ENCODE data around the gene TSBP1.

Gene TSBP1

DNA sequence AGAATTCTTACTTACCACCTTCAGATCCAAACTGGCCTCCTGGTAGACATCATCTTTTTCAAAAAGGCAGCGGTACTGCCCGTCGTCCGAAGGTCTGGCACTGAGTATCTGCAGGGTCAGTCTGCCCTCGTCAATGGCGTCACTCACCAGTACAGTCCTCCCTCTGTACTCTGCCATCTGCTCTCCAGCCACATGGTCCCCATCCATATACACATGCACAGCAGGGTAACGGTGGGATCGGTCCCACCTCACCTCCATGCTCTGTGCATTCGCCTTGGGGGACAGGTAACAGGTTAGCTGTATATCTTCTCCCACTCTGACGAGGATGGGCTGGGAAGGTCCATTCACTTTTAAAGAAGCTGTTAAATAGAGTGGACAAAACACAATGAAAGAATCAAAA, 24.3 kb upstream of the TSBP1 start:
- Histone ChIP-seq H3K9me3 (ENCODE audit: insufficient read depth, low read length) (peaks cover 6% of the 10 kb centered on the region; the same call in 1 of the 2 replicates), H4K20me1 (ENCODE audit: insufficient read depth, low read length) (no peaks in the 10 kb centered on the region), H3K9ac (ENCODE audit: low read length) (no peak overlapping the region), H3K4me2 (ENCODE audit: low read length) (no peak overlapping the region), H3K27ac (ENCODE audit: low read length) (no peak overlapping the region), H3K79me2 (ENCODE audit: low read length) (no peaks in the 10 kb centered on the region), H2AFZ (ENCODE audit: low read depth, low read length) (no peak overlapping the region), H3K27me3 (ENCODE audit: low read depth, low read length) (no peaks in the 10 kb centered on the region), H3K36me3 (replicated peaks; ENCODE audit: low read depth, low read length) (peaks cover 10% of the 10 kb centered on the region), H3K4me3 (ENCODE audit: low read length) (no peak overlapping the region), H3K4me1 (ENCODE audit: low read length) (peaks cover 16% of the 10 kb centered on the region)
- no peak for TF ChIP-seq EZH2phosphoT487 (IDR thresholded peaks at IDR 0.05; ENCODE audit: low read depth)
- TF ChIP-seq, protein P1, sequence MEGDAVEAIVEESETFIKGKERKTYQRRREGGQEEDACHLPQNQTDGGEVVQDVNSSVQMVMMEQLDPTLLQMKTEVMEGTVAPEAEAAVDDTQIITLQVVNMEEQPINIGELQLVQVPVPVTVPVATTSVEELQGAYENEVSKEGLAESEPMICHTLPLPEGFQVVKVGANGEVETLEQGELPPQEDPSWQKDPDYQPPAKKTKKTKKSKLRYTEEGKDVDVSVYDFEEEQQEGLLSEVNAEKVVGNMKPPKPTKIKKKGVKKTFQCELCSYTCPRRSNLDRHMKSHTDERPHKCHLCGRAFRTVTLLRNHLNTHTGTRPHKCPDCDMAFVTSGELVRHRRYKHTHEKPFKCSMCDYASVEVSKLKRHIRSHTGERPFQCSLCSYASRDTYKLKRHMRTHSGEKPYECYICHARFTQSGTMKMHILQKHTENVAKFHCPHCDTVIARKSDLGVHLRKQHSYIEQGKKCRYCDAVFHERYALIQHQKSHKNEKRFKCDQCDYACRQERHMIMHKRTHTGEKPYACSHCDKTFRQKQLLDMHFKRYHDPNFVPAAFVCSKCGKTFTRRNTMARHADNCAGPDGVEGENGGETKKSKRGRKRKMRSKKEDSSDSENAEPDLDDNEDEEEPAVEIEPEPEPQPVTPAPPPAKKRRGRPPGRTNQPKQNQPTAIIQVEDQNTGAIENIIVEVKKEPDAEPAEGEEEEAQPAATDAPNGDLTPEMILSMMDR (IDR thresholded peaks at IDR 0.05; ENCODE audit: low read depth, low read length) = no peak

DNA sequence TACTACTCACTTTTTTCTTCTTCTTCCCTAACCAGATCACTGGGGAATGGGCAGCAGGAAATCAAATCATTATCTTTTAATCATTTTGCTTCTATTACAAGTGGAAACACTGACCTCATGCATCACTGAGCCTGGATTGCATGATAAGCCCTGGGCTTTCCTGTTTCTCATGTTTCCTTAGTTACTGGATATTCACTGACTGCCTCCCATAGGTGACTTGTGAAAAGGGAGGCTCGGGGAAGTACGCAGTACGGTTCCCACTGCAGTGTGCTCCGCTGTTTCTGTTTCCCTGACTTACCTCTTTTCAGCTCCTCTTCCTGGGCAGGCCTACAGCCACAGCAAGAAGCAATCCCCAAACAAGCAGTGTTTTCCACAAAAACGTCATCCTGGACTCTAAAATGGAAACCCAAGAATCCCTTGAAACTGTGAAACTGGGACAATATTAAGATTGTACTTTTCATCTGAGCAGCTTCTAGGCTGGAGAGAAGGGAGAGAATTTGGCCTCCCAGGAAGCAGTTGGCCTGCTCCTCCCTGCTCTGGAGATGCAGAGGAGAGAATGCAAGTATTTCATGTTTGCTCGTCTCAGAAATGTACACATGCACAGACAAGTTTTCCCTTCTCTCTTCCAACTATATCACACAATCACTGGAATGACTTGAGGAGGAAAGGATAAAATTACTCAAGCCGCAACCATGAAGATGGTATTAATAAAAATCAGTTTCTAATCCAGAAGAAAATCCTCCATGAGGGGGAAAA, 22.1 kb upstream of the TSBP1 start:
- H3K4me3 ChIP-seq (ENCODE audit: low read length) = no peak overlapping the region
- H3K4me1 ChIP-seq (ENCODE audit: low read length) = peaks cover 16% of the 10 kb centered on the region
- H4K20me1 ChIP-seq (ENCODE audit: insufficient read depth, low read length) = no peaks in the 10 kb centered on the region
- H3K9ac ChIP-seq (ENCODE audit: low read length) = no peak overlapping the region
- no peak overlapping the region for H2AFZ ChIP-seq (ENCODE audit: low read depth, low read length)
- H3K9me3 ChIP-seq (ENCODE audit: insufficient read depth, low read length) = peaks cover 6% of the 10 kb centered on the region; the same call in 1 of the 2 replicates
- TF ChIP-seq, protein P1 (IDR thresholded peaks at IDR 0.05; ENCODE audit: low read depth, low read length) = no peak
- no peak for TF ChIP-seq EZH2phosphoT487 (IDR thresholded peaks at IDR 0.05; ENCODE audit: low read depth)
- H3K27ac ChIP-seq (ENCODE audit: low read length) = no peak overlapping the region
- H3K27me3 ChIP-seq (ENCODE audit: low read depth, low read length) = no peaks in the 10 kb centered on the region
- no peaks in the 10 kb centered on the region for H3K79me2 ChIP-seq (ENCODE audit: low read length)
- H3K4me2 ChIP-seq (ENCODE audit: low read length) = no peak overlapping the region
- peaks cover 10% of the 10 kb centered on the region for H3K36me3 ChIP-seq (replicated peaks; ENCODE audit: low read depth, low read length)

DNA sequence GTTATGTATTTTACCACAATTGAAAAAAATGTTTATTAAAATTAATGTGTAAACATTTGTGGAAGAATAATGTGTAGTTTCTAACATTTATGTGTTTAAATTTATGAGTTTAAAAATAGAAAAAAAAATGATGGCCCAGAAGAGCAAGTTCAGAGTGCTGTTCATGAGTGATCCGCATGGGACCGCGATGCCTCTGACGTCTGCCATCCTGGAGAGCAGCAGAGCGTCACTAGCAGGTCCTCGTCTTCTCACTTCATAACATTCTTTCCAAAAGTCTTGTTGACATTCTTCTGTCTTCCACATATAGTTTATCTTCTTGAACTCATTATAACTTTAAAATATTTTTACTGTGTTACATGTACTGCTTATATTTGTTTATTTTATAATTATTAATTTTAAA, 19.8 kb upstream of the TSBP1 start:
- no peak for TF ChIP-seq EZH2phosphoT487 (IDR thresholded peaks at IDR 0.05; ENCODE audit: low read depth)
- TF ChIP-seq, protein P1 (IDR thresholded peaks at IDR 0.05; ENCODE audit: low read depth, low read length) = no peak
- Histone ChIP-seq H3K9me3 (ENCODE audit: insufficient read depth, low read length) (no peaks in the 10 kb centered on the region), H3K4me2 (ENCODE audit: low read length) (no peak overlapping the region)

DNA sequence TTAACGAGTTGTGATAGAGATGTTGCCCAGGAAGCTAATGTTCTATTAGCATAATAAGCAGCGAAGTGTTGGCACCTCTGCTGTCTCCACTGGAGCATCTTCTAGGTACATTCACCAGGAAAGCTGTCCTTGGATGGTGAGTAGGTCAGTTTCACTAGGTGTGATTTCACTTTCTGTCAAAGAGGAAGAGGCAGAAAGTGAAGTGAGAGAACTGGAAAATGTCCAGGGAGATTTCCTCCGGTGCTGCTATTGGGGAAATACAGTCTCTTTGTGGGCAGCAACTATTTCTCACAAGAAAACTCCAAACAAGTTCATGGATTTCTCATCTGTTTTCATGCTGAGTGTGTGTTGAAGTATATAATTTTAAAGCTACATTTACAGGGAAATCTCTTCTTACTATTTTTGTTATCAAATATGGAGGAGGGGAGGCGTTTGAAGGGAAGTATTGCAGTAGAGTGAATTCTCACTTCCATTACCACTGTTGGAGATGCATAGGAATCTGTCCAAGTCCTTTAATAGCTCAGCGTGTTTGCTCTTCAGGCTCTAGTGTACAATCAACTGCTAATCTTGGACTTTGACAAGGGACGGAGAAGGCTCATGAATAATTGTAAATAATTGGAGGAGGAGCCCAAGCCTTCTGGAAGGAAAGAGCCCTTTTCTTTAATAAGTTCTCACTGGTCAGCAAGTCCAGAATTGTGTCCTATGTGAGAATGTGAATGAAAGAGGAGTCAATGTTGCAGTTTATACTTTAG, 16.1 kb upstream of the TSBP1 start:
- Histone ChIP-seq H3K27ac (ENCODE audit: low read length) (no peak overlapping the region), H2AFZ (ENCODE audit: low read depth, low read length) (no peak overlapping the region)

More for the DNA sequence above, 19.8 kb upstream of the TSBP1 start:
- Histone ChIP-seq H3K27me3 (ENCODE audit: low read depth, low read length) (no peaks in the 10 kb centered on the region), H3K79me2 (ENCODE audit: low read length) (no peaks in the 10 kb centered on the region), H2AFZ (ENCODE audit: low read depth, low read length) (no peak overlapping the region), H3K4me1 (ENCODE audit: low read length) (peaks cover 15% of the 10 kb centered on the region), H3K4me3 (ENCODE audit: low read length) (no peak overlapping the region), H4K20me1 (ENCODE audit: insufficient read depth, low read length) (no peaks in the 10 kb centered on the region), H3K9ac (ENCODE audit: low read length) (no peak overlapping the region), H3K27ac (ENCODE audit: low read length) (no peak overlapping the region), H3K36me3 (replicated peaks; ENCODE audit: low read depth, low read length) (peaks cover 3% of the 10 kb centered on the region)

More for the DNA sequence above, 16.1 kb upstream of the TSBP1 start:
- H3K9me3 ChIP-seq (ENCODE audit: insufficient read depth, low read length) = no peaks in the 10 kb centered on the region
- no peaks in the 10 kb centered on the region for H4K20me1 ChIP-seq (ENCODE audit: insufficient read depth, low read length)
- no peaks in the 10 kb centered on the region for H3K27me3 ChIP-seq (ENCODE audit: low read depth, low read length)
- H3K9ac ChIP-seq (ENCODE audit: low read length) = no peak overlapping the region
- peak overlapping the region; percentile 53 for H3K4me2 ChIP-seq (ENCODE audit: low read length)
- H3K4me3 ChIP-seq (ENCODE audit: low read length) = 0 out of 2 replicates have a peak overlapping the region, but pooled peaks have one; percentile 5
- no peaks in the 10 kb centered on the region for H3K79me2 ChIP-seq (ENCODE audit: low read length)
- no peaks in the 10 kb centered on the region for H3K36me3 ChIP-seq (replicated peaks; ENCODE audit: low read depth, low read length)
- no peak for TF ChIP-seq EZH2phosphoT487 (IDR thresholded peaks at IDR 0.05; ENCODE audit: low read depth)
- H3K4me1 ChIP-seq (ENCODE audit: low read length) = peaks cover 21% of the 10 kb centered on the region

Measured in OCI-LY3 (cell line).